NCI-H82 treated with DMSO at 0.1 percent for 48 hours (cell line): Measurements from ENCODE around the gene LIN7A.

Experiments used
- DNase-seq: peaks from one replicate; lab custom pipeline; 2025; ENCODE audit not compliant: unreplicated experiment; lab: John Stamatoyannopoulos, UW

Gene LIN7A

DNA sequence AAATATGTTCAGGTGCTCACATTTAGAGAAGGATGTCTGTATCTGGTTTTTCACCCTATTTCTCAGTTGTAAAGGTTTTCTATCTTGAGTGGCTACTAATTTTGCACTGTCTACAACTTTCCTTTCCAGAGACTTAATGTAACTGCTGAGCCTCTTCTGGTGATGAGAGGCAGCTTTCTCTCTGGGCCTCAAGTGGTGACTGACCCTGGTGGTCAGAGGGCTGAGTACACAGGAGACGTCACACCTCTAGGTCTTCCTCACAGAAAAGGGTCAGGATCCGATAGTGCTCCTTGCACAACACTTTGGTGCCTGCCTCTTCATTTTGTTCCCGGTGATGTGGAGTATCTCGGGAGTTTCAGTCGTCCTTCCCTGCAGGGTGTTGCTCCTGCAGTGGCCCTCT lies 76.8 kb downstream of the LIN7A start:
- DNase-seq = no peak

- no peak for DNase-seq
Measured at GRCh38 chr12:80860206-80860605, 77.5 kb downstream of the LIN7A start.

DNA sequence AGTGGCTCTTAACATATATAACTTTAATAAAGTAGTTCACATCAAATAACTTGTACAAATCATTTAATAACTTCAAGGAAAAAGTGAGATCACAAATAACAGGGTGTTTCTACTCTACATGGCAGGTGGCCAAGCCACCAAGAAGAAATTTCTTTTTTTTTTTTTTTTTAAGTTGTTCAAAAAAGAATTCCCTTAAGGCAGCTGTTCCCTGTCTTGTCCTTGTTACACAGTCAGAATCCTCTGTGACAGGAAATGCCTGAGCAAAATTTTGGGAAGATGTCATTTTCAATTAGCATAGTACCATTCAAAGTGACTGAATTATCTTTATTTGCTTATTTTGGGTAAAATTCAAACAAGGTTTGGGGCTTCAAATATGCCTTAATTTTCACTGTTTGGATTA lies 79.4 kb downstream of the LIN7A start:
- DNase-seq = no peak

DNA sequence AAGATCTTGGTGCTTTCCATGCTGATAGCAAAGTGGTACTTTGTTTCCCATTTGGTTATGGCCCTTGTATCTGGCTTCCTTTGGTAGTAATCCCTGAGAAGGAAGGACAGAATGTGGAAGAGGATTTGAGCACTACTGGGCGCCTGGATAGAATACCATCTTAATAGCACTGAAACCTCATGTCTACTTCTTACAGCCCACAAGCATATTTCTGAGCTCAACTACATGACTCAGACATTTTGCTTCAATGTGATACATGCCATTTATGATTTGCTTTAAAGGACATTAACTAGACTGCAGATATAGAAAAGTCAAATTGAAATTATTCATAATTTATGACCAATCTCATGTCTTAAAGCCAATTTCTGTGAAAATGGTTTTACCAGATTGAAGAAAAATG lies 80.4 kb downstream of the LIN7A start:
- DNase-seq = no peak

DNA sequence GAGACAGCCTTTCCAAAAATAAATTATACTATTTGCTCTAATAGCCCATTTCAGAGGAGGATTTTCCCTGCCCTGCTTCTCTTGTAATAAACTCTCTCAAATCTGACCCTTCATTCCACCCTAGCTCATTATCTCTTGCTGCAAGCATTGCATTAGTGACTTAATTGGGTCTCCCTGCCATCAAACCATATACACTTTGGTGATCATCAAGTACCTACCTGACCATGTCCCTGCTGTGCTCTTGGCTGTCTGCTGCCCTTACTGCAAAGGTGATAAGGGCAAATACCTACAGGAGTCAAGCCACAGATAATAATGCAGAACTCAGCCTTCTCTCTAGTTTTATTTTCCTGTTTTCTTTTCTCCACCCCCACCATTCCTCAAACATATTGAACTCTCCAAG lies 88.4 kb downstream of the LIN7A start:
- no peak for DNase-seq

GRCh38 chr12:80848858-80849257 lies 88.9 kb downstream of the LIN7A start:
- DNase-seq = no peak

DNA sequence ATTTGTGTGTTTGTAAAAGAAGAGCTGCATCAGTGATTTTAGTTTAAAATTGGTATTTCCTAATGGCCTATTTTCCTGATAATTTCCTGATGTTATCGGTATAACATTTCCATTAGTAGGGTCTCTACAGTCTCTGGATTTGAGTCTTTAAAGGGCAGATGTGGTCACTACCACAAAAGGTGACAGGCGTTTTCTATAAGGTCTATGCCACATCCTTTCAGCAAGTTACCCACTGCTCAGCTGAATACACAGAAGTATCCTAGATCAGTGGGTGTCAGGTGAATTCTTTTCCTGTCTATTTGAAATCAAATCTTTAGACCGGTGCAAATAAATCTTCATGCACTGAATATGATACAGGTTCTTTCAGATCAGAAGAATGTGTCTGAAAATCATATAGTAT lies 90.2 kb downstream of the LIN7A start:
- no peak for DNase-seq

- DNase-seq = no peak
Measured at GRCh38 chr12:80846952-80847351, 90.8 kb downstream of the LIN7A start.

- DNase-seq = no peak
Measured at GRCh38 chr12:80845639-80846038, 92.1 kb downstream of the LIN7A start.

- no peak for DNase-seq
Measured at GRCh38 chr12:80843969-80844368, 93.8 kb downstream of the LIN7A start.

DNA sequence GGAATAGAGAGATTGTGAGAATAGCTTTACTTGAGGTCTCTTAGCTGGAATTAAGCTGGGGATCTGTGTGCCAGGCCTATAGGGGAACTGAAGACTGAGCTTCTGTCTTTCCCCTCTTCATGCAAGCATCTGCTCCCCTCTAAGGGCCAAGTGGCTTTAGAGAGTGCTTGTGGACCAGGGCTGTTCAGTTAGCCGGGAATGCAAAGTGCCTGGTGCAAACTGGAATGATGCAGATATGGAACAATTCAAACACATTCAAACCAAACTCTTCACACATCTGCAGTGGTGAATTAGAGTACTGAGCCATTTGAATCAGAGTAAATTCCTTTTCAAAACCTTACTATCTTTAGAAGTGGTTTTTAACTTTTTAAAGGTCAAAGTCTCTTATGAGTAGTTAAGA lies 99.0 kb downstream of the LIN7A start:
- DNase-seq = no peak

- DNase-seq = no peak
Measured at GRCh38 chr12:80838024-80838658, 99.6 kb downstream of the LIN7A start.

DNA sequence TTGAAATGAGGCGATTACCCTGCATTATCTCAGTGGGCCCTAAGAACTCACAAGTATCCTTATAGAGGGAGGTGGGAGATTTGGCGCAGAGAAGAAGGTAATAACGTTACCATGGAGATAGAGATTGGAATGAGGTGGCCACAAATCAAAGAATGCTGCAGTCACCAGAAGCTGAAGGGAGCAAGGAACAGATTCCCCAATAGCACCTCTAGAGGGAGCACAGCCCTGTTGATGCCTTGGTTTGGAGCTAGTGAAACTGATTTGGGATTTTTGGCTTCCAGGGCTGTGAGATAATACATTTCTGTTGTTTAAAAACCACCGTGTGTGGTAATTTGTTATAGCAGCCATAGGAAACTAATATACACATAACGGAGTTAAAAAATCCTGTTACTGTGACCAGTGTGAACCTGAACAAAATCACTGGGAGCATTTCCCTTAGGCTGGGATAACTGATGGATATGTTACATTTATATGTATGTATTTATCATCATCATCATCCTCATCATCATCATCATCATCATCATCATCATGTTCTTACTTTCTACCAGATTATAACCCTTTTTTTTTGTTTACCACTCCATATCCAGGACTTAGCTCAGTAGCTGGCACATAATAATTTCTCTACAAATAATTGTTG lies 100.3 kb downstream of the LIN7A start:
- peak; percentile 3 for DNase-seq

DNA sequence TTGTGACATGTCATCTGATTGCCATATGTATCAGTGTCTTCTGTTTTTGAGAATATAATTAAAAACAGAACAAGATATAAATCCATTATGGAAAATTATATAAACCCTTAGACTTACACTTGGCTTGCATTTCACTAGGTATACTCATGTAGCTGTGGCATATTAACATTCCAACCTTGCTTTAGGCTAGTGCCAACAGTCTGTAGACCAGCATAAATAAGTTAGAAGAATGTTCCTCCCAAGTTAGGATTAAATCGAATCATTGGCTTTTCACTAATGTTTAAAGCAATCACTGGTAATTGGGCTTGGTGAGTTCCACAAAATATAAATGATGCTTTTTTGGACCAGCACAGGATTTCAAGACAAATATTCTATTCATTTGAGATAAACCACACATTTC lies 103.0 kb downstream of the LIN7A start:
- DNase-seq = no peak

GRCh38 chr12:80830533-80831088 lies 107.1 kb downstream of the LIN7A start:
- DNase-seq = no peak

DNA sequence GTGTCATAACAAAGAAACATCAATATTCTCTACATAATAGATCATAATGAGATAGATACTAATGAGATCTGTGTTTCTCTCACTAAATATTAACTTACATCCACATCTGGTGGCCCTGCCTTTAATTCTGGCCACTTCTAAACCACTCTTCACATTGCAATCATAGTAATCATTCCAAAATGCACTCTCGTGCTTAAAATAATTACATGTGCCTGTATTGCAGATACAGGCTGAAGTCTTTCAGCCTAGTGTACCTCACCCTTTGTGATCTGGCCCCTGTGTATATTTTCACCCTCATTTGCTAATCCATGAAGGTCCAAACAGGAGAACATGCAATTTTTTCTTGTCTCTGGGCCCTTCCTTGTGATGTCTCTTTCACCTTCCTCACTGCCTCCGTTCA lies 108.0 kb downstream of the LIN7A start:
- no peak for DNase-seq

GRCh38 chr12:80825506-80825905 lies 112.2 kb downstream of the LIN7A start:
- DNase-seq = no peak

GRCh38 chr12:80823393-80823792 lies 114.3 kb downstream of the LIN7A start:
- no peak for DNase-seq

DNA sequence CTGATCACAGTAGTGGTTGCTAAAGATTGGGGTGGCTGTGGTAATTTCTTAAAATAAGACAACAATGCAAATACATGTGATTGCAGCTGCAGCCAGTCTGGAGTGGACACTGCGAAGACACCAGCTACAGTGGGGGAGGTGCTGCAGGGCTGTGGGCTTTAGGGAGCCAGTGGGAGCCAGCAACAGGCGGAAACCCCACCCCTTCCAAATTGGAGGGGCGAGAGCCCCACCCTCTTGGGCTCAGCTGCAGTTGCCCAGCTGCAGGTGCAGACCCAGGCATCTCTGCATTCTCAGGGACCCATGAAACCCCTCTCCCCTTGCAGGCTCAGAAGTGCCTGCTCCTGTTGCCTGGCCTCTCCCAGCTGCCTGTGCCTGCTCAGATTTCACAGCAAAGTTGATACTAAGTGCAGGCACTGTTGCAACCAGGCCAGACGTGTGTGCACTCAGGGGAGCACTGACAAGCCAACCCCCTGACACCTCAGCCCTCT lies 116.2 kb downstream of the LIN7A start:
- DNase-seq = no peak

GRCh38 chr12:80818878-80819277 lies 118.9 kb downstream of the LIN7A start:
- DNase-seq = no peak

DNA sequence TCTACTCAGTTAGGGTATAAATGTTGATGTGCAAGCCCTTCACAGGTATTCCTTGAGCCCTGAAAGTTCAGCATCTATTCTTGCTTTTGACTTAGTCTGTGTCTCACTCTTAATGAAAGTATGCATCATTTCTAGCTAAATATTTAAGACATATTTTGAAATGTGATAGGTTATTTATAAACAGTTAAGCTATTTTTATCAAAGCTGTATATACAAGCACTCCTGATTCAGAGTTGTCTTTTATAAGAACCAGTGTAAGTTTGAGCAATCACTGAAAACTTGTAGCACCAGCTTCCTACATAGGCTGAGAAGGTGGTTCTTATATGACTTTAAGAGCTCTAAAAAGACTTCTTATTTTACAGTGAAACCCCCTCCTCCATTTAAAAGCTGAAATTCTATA lies 122.4 kb downstream of the LIN7A start:
- no peak for DNase-seq

- DNase-seq = no peak
Measured at GRCh38 chr12:80814453-80814852, 123.3 kb downstream of the LIN7A start.

- DNase-seq = no peak
Measured at GRCh38 chr12:80813820-80814219, 123.9 kb downstream of the LIN7A start.
